AG04449 (cell line): ENCODE data around the gene C10orf143.

Experiments used
- CTCF ChIA-PET: fragments of 350-600 bp; formaldehyde crosslinking; extraction: SDS; loops from one replicate; lab custom pipeline; 2021; ENCODE audit warnings: antibody characterized with exemption; lab: Yijun Ruan, JAX
- POLR2A ChIA-PET: fragments of 400-600, 350-600 bp; formaldehyde crosslinking; extraction: SDS; loops from one replicate; lab custom pipeline; 2020; ENCODE audit warnings: antibody characterized with exemption, inconsistent platforms; lab: Yijun Ruan, JAX
- DNase-seq: peaks from one replicate; pipeline ENCODE4 v3.0.0-alpha.2; 2010; ENCODE audit warnings: low read depth, low spot score
- H3K4me3 ChIP-seq: 2 replicates; pipeline ENCODE4 v1.5.1; 2011; ENCODE audit warnings: low read depth, mild to moderate bottlenecking, control low read depth, low read length
- CTCF ChIP-seq: IDR thresholded peaks from one replicate; pipeline ENCODE4 v1.5.1; 2011; ENCODE audit warnings: mild to moderate bottlenecking, moderate library complexity, low read length, control low read depth, inconsistent platforms; ENCODE audit not compliant: insufficient read depth; ENCODE audit errors: missing control alignments

The C10orf143 gene

GRCh38 chr10:130043491-130043890, 67.1 kb downstream of the C10orf143 start:
- POLR2A ChIA-PET, result no interaction called here
- CTCF ChIA-PET, result no interaction called here
- DNase-seq, result no peak
- TF ChIP-seq CTCF, result no peak
- H3K4me3 ChIP-seq, result no peak overlapping the region

- POLR2A ChIA-PET, result no interaction called here
- TF ChIP-seq CTCF, result no peak
- no peak overlapping the region for H3K4me3 ChIP-seq
- CTCF ChIA-PET, result interaction anchor here (1.0 to 1.3 kb wide), 3 partner anchors 11 to 67 kb away, joined by 3 read pairs; no protein-coding TSS in a partner anchor
- no peak for DNase-seq
Observed at GRCh38 chr10:130042381-130042780, 68.2 kb downstream of the C10orf143 start.

GRCh38 chr10:130041451-130042371, 68.9 kb downstream of the C10orf143 start:
- TF ChIP-seq CTCF, result no peak
- ChIA-PET CTCF (interaction anchor here (1.0 to 1.3 kb wide), 3 partner anchors 10 to 68 kb away, joined by 3 read pairs; no protein-coding TSS in a partner anchor), POLR2A (no interaction called here)
- no peak overlapping the region for H3K4me3 ChIP-seq
- no peak for DNase-seq

- TF ChIP-seq CTCF, result no peak
- POLR2A ChIA-PET, result no interaction called here
- no peak overlapping the region for H3K4me3 ChIP-seq
- CTCF ChIA-PET, result interaction anchor here (1.3 kb wide), 1 partner anchor 9 kb away, joined by 3 read pairs; no protein-coding TSS in a partner anchor
- DNase-seq, result no peak
Observed at GRCh38 chr10:130040817-130041330, 69.8 kb downstream of the C10orf143 start.

GRCh38 chr10:130040351-130040750, 70.3 kb downstream of the C10orf143 start:
- CTCF ChIA-PET, result no interaction called here

More at GRCh38 chr10:130040351-130040750, 70.3 kb downstream of the C10orf143 start:
- DNase-seq, result no peak
- POLR2A ChIA-PET, result no interaction called here
- TF ChIP-seq CTCF, result no peak
- H3K4me3 ChIP-seq, result no peak overlapping the region
